WTC11 (cell line): Measurements from ENCODE around the gene TFEC. TPM values are rescaled to one million over a fixed set of nuclear protein-coding genes. Genes with fewer than 3 reads are reported as not detected.

Experiments used
- ATAC-seq: fragments of 200-7000 bp; cut with Tn5 transposase; 2 replicates; pipeline ENCODE4 v1.10.0; 2021; ENCODE audit warnings: mild to moderate bottlenecking, moderate library complexity
- CTCF ChIA-PET: fragments of 300-600 bp; sonication (Branson Sonifier 250); formaldehyde crosslinking; loops from one replicate; lab custom pipeline; 2021; ENCODE audit warnings: antibody characterized with exemption; lab: Charles Lee
- POLR2A ChIA-PET: fragments of 350-600 bp; sonication (Branson Sonifier 250); formaldehyde crosslinking; loops from one replicate; lab custom pipeline; 2021; ENCODE audit warnings: antibody characterized with exemption; lab: Charles Lee
- DNase-seq: peaks from one replicate; pipeline ENCODE4 v3.0.0; 2021; ENCODE audit warnings: low spot score
- H3K27ac Mint-ChIP-seq: 2 replicates; pipeline ENCODE4 v1.8.0; 2021; ENCODE audit warnings: mixed read lengths
- H3K27me3 Mint-ChIP-seq: 2 replicates; pipeline ENCODE4 v1.8.0; 2021; ENCODE audit warnings: low read depth, mild to moderate bottlenecking, moderate library complexity, mixed read lengths
- H3K36me3 Mint-ChIP-seq: 2 replicates; pipeline ENCODE4 v1.8.0; 2021; ENCODE audit warnings: mixed read lengths
- H3K4me1 Mint-ChIP-seq: 2 replicates; pipeline ENCODE4 v1.8.0; 2022; ENCODE audit warnings: mixed read lengths
- H3K4me3 Mint-ChIP-seq: 2 replicates; pipeline ENCODE4 v1.8.0; 2021; ENCODE audit warnings: mild to moderate bottlenecking, moderate library complexity, mixed read lengths
- H3K9me3 Mint-ChIP-seq: 2 replicates; pipeline ENCODE4 v1.8.0; 2021; ENCODE audit warnings: mixed read lengths
- ARID4B ChIP-seq: sonication (generic); formaldehyde crosslinking; IDR thresholded peaks from 2 replicates; pipeline ENCODE4 v1.8.0; 2023; ENCODE audit warnings: missing genetic modification reagents, mild to moderate bottlenecking, borderline replicate concordance
- CTCF ChIP-seq: fragments of 200-600 bp; IDR thresholded peaks from 2 replicates; pipeline ENCODE4 v1.8.0; 2022; ENCODE audit warnings: antibody characterized with exemption
- E2F5 ChIP-seq: sonication (generic); formaldehyde crosslinking; IDR thresholded peaks from 2 replicates; pipeline ENCODE4 v1.8.1; 2022; ENCODE audit warnings: mild to moderate bottlenecking, moderate library complexity, missing genetic modification reagents
- ETV6 ChIP-seq: sonication (generic); formaldehyde crosslinking; IDR thresholded peaks from 2 replicates; pipeline ENCODE4 v1.8.1; 2022; ENCODE audit warnings: mild to moderate bottlenecking, missing genetic modification reagents
- FOXK1 ChIP-seq: sonication (generic); formaldehyde crosslinking; IDR thresholded peaks from 2 replicates; pipeline ENCODE4 v1.8.0; 2022; ENCODE audit warnings: mild to moderate bottlenecking, moderate library complexity, missing genetic modification reagents
- HMGXB4 ChIP-seq: sonication (generic); formaldehyde crosslinking; IDR thresholded peaks from 2 replicates; pipeline ENCODE4 v1.8.1; 2023; ENCODE audit warnings: mild to moderate bottlenecking, moderate library complexity, missing genetic modification reagents
- JAZF1 ChIP-seq: fragments of 250-450 bp; sonication (Bioruptor Pico); IDR thresholded peaks from 2 replicates; pipeline ENCODE4 v1.9.0; 2021; ENCODE audit warnings: moderate library complexity, mild to moderate bottlenecking, inconsistent platforms
- OVOL2 ChIP-seq: fragments of 250-450 bp; sonication (Bioruptor Pico); IDR thresholded peaks from 2 replicates; pipeline ENCODE4 v1.9.0; 2021; ENCODE audit warnings: mild to moderate bottlenecking, borderline replicate concordance
- PREB ChIP-seq: sonication (generic); formaldehyde crosslinking; IDR thresholded peaks from 2 replicates; pipeline ENCODE4 v1.8.1; 2022; ENCODE audit warnings: mild to moderate bottlenecking, missing genetic modification reagents, moderate library complexity, borderline replicate concordance
- PRRX2 ChIP-seq: fragments of 250-450 bp; sonication (Bioruptor Pico); IDR thresholded peaks from 2 replicates; pipeline ENCODE4 v1.8.0; 2021; ENCODE audit warnings: mild to moderate bottlenecking
- RELA ChIP-seq: sonication (generic); formaldehyde crosslinking; IDR thresholded peaks from 2 replicates; pipeline ENCODE4 v1.8.1; 2022; ENCODE audit warnings: missing genetic modification reagents, mild to moderate bottlenecking, borderline replicate concordance
- SOX15 ChIP-seq: fragments of 250-450 bp; sonication (Bioruptor Pico); IDR thresholded peaks from 2 replicates; pipeline ENCODE4 v1.9.0; 2021; ENCODE audit warnings: mild to moderate bottlenecking
- USF1 ChIP-seq: sonication (generic); formaldehyde crosslinking; IDR thresholded peaks from 2 replicates; pipeline ENCODE4 v1.8.0; 2022; ENCODE audit warnings: mild to moderate bottlenecking, missing genetic modification reagents
- ZNF138 ChIP-seq: sonication (generic); formaldehyde crosslinking; conservative IDR thresholded peaks from 2 replicates; pipeline ENCODE4 v1.8.1; 2022; ENCODE audit warnings: mild to moderate bottlenecking, moderate library complexity, missing genetic modification reagents
- ZNF317 ChIP-seq: sonication (generic); formaldehyde crosslinking; IDR thresholded peaks from 2 replicates; pipeline ENCODE4 v1.8.1; 2023; ENCODE audit warnings: low read depth, mild to moderate bottlenecking, moderate library complexity, missing genetic modification reagents, borderline replicate concordance
- ZNF532 ChIP-seq: fragments of 250-450 bp; sonication (Bioruptor Pico); IDR thresholded peaks from 2 replicates; pipeline ENCODE4 v1.9.0; 2021; ENCODE audit warnings: mild to moderate bottlenecking, borderline replicate concordance
- total RNA-seq: library from RNA; stranded (reverse); gene quantifications from 3 replicates; pipeline ENCODE4 v1.2.3, GENCODE V29; 2021

TFEC gene
- total RNA-seq, 1 experiment from 2014 or later, result 0.17 TPM

- no peak for TF ChIP-seq USF1 (CRISPR knock-in tag)
Measured at GRCh38 chr7:115920367-115920766, 110.2 kb downstream of the TFEC start (continued).

- H3K4me1 Mint-ChIP-seq, result peaks cover 7% of the 10 kb centered on the region
- H3K9me3 Mint-ChIP-seq, result no peaks in the 10 kb centered on the region
- H3K27ac Mint-ChIP-seq, result no peak overlapping the region
- ATAC-seq (no peak), DNase-seq (no peak)
- no peaks in the 10 kb centered on the region for H3K27me3 Mint-ChIP-seq
- ChIA-PET POLR2A (no interaction called here), CTCF (no interaction called here)
- H3K4me3 Mint-ChIP-seq, result no peak overlapping the region
- TF ChIP-seq FOXK1 (CRISPR knock-in tag), result no peak
- no peak for TF ChIP-seq PREB
- TF ChIP-seq PRRX2 (CRISPR knock-in tag), result no peak
- TF ChIP-seq ZNF532 (CRISPR knock-in tag), result no peak
- TF ChIP-seq RELA (CRISPR knock-in tag), result no peak
- no peak for TF ChIP-seq ETV6 (CRISPR knock-in tag)
- TF ChIP-seq JAZF1, result no peak
- TF ChIP-seq ZNF138 (CRISPR knock-in tag), result no peak
- no peak for TF ChIP-seq E2F5 (CRISPR knock-in tag)
- no peak for TF ChIP-seq OVOL2 (CRISPR knock-in tag)
- no peak for TF ChIP-seq HMGXB4 (CRISPR knock-in tag)
- TF ChIP-seq SOX15, result no peak
- no peaks in the 10 kb centered on the region for H3K36me3 Mint-ChIP-seq
Measured at GRCh38 chr7:115914951-115915350, 115.6 kb downstream of the TFEC start.

- Mint-ChIP-seq H3K4me3 (no peak overlapping the region), H3K27me3 (no peaks in the 10 kb centered on the region), H3K27ac (no peak overlapping the region), H3K36me3 (no peaks in the 10 kb centered on the region), H3K9me3 (no peaks in the 10 kb centered on the region), H3K4me1 (peaks cover 20% of the 10 kb centered on the region)
- ATAC-seq (no peak), DNase-seq (no peak)
- ChIA-PET POLR2A (no interaction called here), CTCF (no interaction called here)
- TF ChIP-seq ARID4B, result no peak
- no peak for TF ChIP-seq CTCF
- no peak for TF ChIP-seq ZNF317 (CRISPR knock-in tag)
Measured at GRCh38 chr7:115911465-115911864, 119.1 kb downstream of the TFEC start.
